ENCODE measurements around the gene PAGE2.
"Not testable (repeated sequence)": the region's sequence is repeated elsewhere in the genome, so short reads cannot be mapped to it uniquely, and the experiment has no call there.

Gene PAGE2

GRCh38 chrX:55123900-55124299, 35.1 kb downstream of the PAGE2 start:
- Histone ChIP-seq H3K4me1 (ENCODE audit: control insufficient read depth, insufficient read depth, low read length) (peaks cover 11% of the 10 kb centered on the region; the same call in 1 of the 2 replicates), H3K27ac (ENCODE audit: low read depth, low read length) (no peak overlapping the region), H3K9me3 (ENCODE audit: control insufficient read depth, insufficient read depth, low read depth, low read length) (peaks cover 14% of the 10 kb centered on the region; the same call in 1 of the 2 replicates), H3K4me3 (ENCODE audit: low read depth, low read length) (no peak overlapping the region), H3K27me3 (ENCODE audit: control insufficient read depth, insufficient read depth, low read length) (peaks cover 6% of the 10 kb centered on the region), H3K36me3 (ENCODE audit: control insufficient read depth, insufficient read depth, low read length) (no peaks in the 10 kb centered on the region), H3K9ac (ENCODE audit: low read length) (no peak overlapping the region)

GRCh38 chrX:55127692-55128091, 38.9 kb downstream of the PAGE2 start:
- H3K9me3 ChIP-seq (ENCODE audit: control insufficient read depth, insufficient read depth, low read depth, low read length), result peaks cover 12% of the 10 kb centered on the region; the same call in 1 of the 2 replicates
- peaks cover 6% of the 10 kb centered on the region for H3K27me3 ChIP-seq (ENCODE audit: control insufficient read depth, insufficient read depth, low read length)
- H3K9ac ChIP-seq (ENCODE audit: low read length), result no peak overlapping the region
- no peak overlapping the region for H3K27ac ChIP-seq (ENCODE audit: low read depth, low read length)
- no peak overlapping the region for H3K4me3 ChIP-seq (ENCODE audit: low read depth, low read length)
- no peaks in the 10 kb centered on the region for H3K36me3 ChIP-seq (ENCODE audit: control insufficient read depth, insufficient read depth, low read length)
- H3K4me1 ChIP-seq (ENCODE audit: control insufficient read depth, insufficient read depth, low read length), result peaks cover 3% of the 10 kb centered on the region; the same call in 1 of the 2 replicates

- no peak overlapping the region for H3K27ac ChIP-seq (ENCODE audit: low read depth, low read length)
- H3K27me3 ChIP-seq (ENCODE audit: control insufficient read depth, insufficient read depth, low read length), result peaks cover 3% of the 10 kb centered on the region
- H3K36me3 ChIP-seq (ENCODE audit: control insufficient read depth, insufficient read depth, low read length), result no peaks in the 10 kb centered on the region
- H3K9me3 ChIP-seq (ENCODE audit: control insufficient read depth, insufficient read depth, low read depth, low read length), result peaks cover 9% of the 10 kb centered on the region; the same call in 1 of the 2 replicates
- H3K9ac ChIP-seq (ENCODE audit: low read length), result no peak overlapping the region
- no peak overlapping the region for H3K4me3 ChIP-seq (ENCODE audit: low read depth, low read length)
- H3K4me1 ChIP-seq (ENCODE audit: control insufficient read depth, insufficient read depth, low read length), result no peaks in the 10 kb centered on the region
These were observed 40.5 kb downstream of the PAGE2 start for GRCh38 chrX:55129361-55129760.

GRCh38 chrX:55130481-55130880, 41.7 kb downstream of the PAGE2 start:
- Histone ChIP-seq H3K9me3 (ENCODE audit: control insufficient read depth, insufficient read depth, low read depth, low read length) (peaks cover 9% of the 10 kb centered on the region; the same call in 1 of the 2 replicates), H3K4me3 (ENCODE audit: low read depth, low read length) (no peak overlapping the region), H3K4me1 (ENCODE audit: control insufficient read depth, insufficient read depth, low read length) (no peaks in the 10 kb centered on the region; the same call in 1 of the 2 replicates), H3K27me3 (ENCODE audit: control insufficient read depth, insufficient read depth, low read length) (peaks cover 3% of the 10 kb centered on the region), H3K27ac (ENCODE audit: low read depth, low read length) (no peak overlapping the region), H3K9ac (ENCODE audit: low read length) (no peak overlapping the region), H3K36me3 (ENCODE audit: control insufficient read depth, insufficient read depth, low read length) (no peaks in the 10 kb centered on the region)

GRCh38 chrX:55132416-55132815, 43.6 kb downstream of the PAGE2 start:
- Histone ChIP-seq H3K36me3 (ENCODE audit: control insufficient read depth, insufficient read depth, low read length) (no peaks in the 10 kb centered on the region), H3K27me3 (ENCODE audit: control insufficient read depth, insufficient read depth, low read length) (no peaks in the 10 kb centered on the region; the same call in 1 of the 2 replicates), H3K4me3 (ENCODE audit: low read depth, low read length) (no peak overlapping the region), H3K27ac (ENCODE audit: low read depth, low read length) (no peak overlapping the region), H3K9ac (ENCODE audit: low read length) (no peak overlapping the region), H3K4me1 (ENCODE audit: control insufficient read depth, insufficient read depth, low read length) (no peaks in the 10 kb centered on the region; the same call in 1 of the 2 replicates), H3K9me3 (ENCODE audit: control insufficient read depth, insufficient read depth, low read depth, low read length) (peaks cover 5% of the 10 kb centered on the region; the same call in 1 of the 2 replicates)

GRCh38 chrX:55135171-55135570, 46.4 kb downstream of the PAGE2 start:
- H3K4me1 ChIP-seq (ENCODE audit: control insufficient read depth, insufficient read depth, low read length), result no peaks in the 10 kb centered on the region; the same call in 1 of the 2 replicates
- H3K36me3 ChIP-seq (ENCODE audit: control insufficient read depth, insufficient read depth, low read length), result no peaks in the 10 kb centered on the region
- H3K27me3 ChIP-seq (ENCODE audit: control insufficient read depth, insufficient read depth, low read length), result no peaks in the 10 kb centered on the region
- peaks cover 22% of the 10 kb centered on the region for H3K9me3 ChIP-seq (ENCODE audit: control insufficient read depth, insufficient read depth, low read depth, low read length)
- H3K4me3 ChIP-seq (ENCODE audit: low read depth, low read length), result no peak overlapping the region
- no peak overlapping the region for H3K9ac ChIP-seq (ENCODE audit: low read length)
- no peak overlapping the region for H3K27ac ChIP-seq (ENCODE audit: low read depth, low read length)

- H3K27me3 ChIP-seq (ENCODE audit: control insufficient read depth, insufficient read depth, low read length); H3K4me3 ChIP-seq (ENCODE audit: low read depth, low read length); H3K36me3 ChIP-seq (ENCODE audit: control insufficient read depth, insufficient read depth, low read length); H3K9ac ChIP-seq (ENCODE audit: low read length); H3K27ac ChIP-seq (ENCODE audit: low read depth, low read length): not testable (repeated sequence)
- peaks cover 14% of the 10 kb centered on the region; the same call in 1 of the 2 replicates for H3K4me1 ChIP-seq (ENCODE audit: control insufficient read depth, insufficient read depth, low read length)
- H3K9me3 ChIP-seq (ENCODE audit: control insufficient read depth, insufficient read depth, low read depth, low read length), result peaks cover 31% of the 10 kb centered on the region
These were observed 52.0 kb downstream of the PAGE2 start for GRCh38 chrX:55140800-55141199.
